ENCODE data around the gene LRIG1. TPM values are rescaled to one million over a fixed set of nuclear protein-coding genes. Genes with fewer than 3 reads are reported as not detected.

LRIG1 gene
- total RNA-seq, 3 donors from 2014 or later: 66.1 to 227 (median 131) TPM

DNA sequence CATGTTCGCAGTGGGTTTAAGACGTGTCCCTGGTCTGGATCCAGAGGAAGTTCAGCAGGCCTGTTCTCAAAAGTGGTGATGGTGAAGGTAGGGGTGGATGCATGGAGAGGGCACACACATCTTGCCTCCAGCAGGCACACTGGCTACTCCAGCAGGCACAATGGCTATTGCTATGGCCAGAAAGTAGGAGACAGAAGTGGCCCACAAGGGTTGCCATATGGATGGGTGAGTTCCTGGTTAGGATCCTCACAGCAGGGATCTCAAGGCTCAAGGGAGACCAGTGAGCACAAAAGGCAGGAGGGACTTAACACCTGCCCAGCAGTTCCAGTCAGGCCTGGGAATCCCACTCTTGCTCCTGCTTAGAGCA is 107.9 kb downstream of the LRIG1 start:
- peak overlapping the region; percentile 10 to 35 for H3K27ac ChIP-seq
- no peak for DNase-seq (ENCODE audit: low spot score in 2 of 2)
- intact Hi-C loops (cut with DNase I; ENCODE audit: low total_unique reads): loop anchor here (1.0 kb wide), 1 partner anchor 26 kb away; no protein-coding TSS in a partner anchor
- H3K36me3 ChIP-seq: no peaks in the 10 kb centered on the region
- H3K4me1 ChIP-seq: no peaks in the 10 kb centered on the region
- H3K4me3 ChIP-seq: no peak overlapping the region
- no peaks in the 10 kb centered on the region for H3K27me3 ChIP-seq
- TF ChIP-seq, protein P1, sequence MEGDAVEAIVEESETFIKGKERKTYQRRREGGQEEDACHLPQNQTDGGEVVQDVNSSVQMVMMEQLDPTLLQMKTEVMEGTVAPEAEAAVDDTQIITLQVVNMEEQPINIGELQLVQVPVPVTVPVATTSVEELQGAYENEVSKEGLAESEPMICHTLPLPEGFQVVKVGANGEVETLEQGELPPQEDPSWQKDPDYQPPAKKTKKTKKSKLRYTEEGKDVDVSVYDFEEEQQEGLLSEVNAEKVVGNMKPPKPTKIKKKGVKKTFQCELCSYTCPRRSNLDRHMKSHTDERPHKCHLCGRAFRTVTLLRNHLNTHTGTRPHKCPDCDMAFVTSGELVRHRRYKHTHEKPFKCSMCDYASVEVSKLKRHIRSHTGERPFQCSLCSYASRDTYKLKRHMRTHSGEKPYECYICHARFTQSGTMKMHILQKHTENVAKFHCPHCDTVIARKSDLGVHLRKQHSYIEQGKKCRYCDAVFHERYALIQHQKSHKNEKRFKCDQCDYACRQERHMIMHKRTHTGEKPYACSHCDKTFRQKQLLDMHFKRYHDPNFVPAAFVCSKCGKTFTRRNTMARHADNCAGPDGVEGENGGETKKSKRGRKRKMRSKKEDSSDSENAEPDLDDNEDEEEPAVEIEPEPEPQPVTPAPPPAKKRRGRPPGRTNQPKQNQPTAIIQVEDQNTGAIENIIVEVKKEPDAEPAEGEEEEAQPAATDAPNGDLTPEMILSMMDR (IDR thresholded peaks at IDR 0.05): no peak
- TF ChIP-seq POLR2AphosphoS5 (IDR thresholded peaks at IDR 0.05) (no peak), POLR2A (IDR thresholded peaks at IDR 0.05) (no peak)
- no peaks in the 10 kb centered on the region for H3K9me3 ChIP-seq

DNA sequence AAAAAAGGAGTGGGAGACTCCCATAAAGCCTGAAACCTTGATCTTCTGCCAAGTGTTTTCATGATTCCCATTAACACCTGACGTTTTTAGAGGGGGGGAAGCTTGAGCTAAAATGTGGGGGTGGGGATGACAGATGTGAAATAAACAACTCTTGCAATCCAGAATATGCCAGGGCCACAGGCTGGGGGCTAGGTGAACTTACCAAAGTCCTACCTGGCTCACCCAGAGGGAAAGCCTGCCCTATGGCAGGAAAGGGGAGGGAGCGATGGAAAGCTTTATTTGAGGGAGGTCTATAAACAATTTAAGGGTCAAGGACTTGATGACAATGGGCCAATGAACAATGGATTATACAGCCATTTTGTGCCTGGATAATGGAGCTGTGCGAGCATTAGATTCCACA is 108.3 kb downstream of the LRIG1 start:
- H3K4me1 ChIP-seq: no peaks in the 10 kb centered on the region
- H3K27ac ChIP-seq: peak overlapping the region in 1 of 2 donors; percentile 10
- H3K4me3 ChIP-seq: no peak overlapping the region
- TF ChIP-seq POLR2AphosphoS5 (IDR thresholded peaks at IDR 0.05): no peak
- TF ChIP-seq, protein P1 (IDR thresholded peaks at IDR 0.05): no peak
- no peak for TF ChIP-seq POLR2A (IDR thresholded peaks at IDR 0.05)
- no peaks in the 10 kb centered on the region for H3K9me3 ChIP-seq
- H3K36me3 ChIP-seq: no peaks in the 10 kb centered on the region
- intact Hi-C loops (cut with DNase I; ENCODE audit: low total_unique reads): loop anchor here (1.0 kb wide), 1 partner anchor 25 kb away; no protein-coding TSS in a partner anchor
- no peak for DNase-seq (ENCODE audit: low spot score in 2 of 2)
- no peaks in the 10 kb centered on the region for H3K27me3 ChIP-seq

DNA sequence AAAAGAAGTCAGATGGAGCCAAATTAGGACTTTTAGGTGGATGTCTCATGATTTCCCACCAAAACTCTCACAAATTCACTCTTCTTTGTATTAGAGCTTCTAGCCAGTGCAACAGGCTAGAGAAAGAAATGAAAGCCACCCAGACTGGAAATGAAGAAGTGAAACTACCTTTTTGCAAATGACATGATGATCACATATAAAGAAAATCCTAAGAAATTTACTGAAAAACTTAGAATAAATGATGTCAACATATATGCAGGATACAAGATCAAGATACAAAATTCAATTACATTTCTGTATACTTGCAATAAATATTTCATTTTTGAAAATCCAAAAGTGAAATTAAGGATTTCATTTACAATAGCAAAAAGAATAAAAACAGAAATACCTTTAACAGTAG is 110.8 kb downstream of the LRIG1 start:
- Histone ChIP-seq H3K4me3 (no peak overlapping the region), H3K9me3 (no peaks in the 10 kb centered on the region), H3K4me1 (peaks cover 0 to 3% of the 10 kb centered on the region in 2 donors), H3K27me3 (no peaks in the 10 kb centered on the region), H3K27ac (no peak overlapping the region), H3K36me3 (no peaks in the 10 kb centered on the region)
- intact Hi-C loops (cut with DNase I; ENCODE audit: low total_unique reads): no loop called here
- DNase-seq (ENCODE audit: low spot score in 2 of 2): no peak
- TF ChIP-seq POLR2A (IDR thresholded peaks at IDR 0.05) (no peak), POLR2AphosphoS5 (IDR thresholded peaks at IDR 0.05) (no peak)
- TF ChIP-seq, protein P1 (IDR thresholded peaks at IDR 0.05): no peak

DNA sequence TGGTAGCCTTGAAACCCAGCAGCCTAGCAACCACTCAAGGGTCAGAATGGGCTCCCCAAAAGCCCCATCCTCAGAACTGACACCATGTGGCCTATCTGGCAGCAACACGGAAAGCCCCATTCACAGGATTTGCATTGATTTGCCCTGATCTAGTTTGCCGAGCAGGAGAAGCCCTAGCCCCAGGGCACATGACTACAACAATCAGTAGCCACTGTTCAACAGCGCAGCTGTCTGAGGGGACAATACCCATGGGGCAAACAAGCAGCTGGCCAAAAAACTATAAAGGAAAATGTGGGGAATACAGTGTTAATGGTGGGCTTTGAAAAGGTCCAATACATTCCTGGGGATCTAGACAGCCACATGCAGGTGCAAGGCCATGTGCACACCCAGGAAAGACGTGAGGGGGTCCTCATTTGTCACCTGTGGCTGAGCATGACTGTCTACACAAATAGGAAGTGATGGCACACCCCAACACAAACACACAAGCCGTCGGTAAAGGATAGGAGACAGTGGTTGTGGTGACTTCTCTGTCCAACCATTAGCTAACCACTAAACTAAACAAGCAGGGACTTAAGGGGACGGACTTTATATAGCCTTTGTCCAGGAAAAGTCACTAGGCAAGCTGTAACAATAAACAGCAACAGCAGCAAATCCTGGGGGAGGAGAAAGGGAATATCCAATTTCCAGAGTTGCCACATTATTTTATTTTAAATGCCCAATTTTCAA is 113.7 kb downstream of the LRIG1 start:
- Histone ChIP-seq H3K4me3 (no peak overlapping the region), H3K27me3 (no peaks in the 10 kb centered on the region), H3K36me3 (peaks cover 6% of the 10 kb centered on the region), H3K4me1 (peaks cover 0 to 3% of the 10 kb centered on the region in 2 donors), H3K27ac (no peak overlapping the region), H3K9me3 (no peaks in the 10 kb centered on the region)
- intact Hi-C loops (cut with DNase I; ENCODE audit: low total_unique reads): no loop called here
- TF ChIP-seq POLR2A (IDR thresholded peaks at IDR 0.05) (no peak), POLR2AphosphoS5 (IDR thresholded peaks at IDR 0.05) (no peak)
- TF ChIP-seq, protein P1 (IDR thresholded peaks at IDR 0.05): no peak
- DNase-seq (ENCODE audit: low spot score in 2 of 2): no peak

DNA sequence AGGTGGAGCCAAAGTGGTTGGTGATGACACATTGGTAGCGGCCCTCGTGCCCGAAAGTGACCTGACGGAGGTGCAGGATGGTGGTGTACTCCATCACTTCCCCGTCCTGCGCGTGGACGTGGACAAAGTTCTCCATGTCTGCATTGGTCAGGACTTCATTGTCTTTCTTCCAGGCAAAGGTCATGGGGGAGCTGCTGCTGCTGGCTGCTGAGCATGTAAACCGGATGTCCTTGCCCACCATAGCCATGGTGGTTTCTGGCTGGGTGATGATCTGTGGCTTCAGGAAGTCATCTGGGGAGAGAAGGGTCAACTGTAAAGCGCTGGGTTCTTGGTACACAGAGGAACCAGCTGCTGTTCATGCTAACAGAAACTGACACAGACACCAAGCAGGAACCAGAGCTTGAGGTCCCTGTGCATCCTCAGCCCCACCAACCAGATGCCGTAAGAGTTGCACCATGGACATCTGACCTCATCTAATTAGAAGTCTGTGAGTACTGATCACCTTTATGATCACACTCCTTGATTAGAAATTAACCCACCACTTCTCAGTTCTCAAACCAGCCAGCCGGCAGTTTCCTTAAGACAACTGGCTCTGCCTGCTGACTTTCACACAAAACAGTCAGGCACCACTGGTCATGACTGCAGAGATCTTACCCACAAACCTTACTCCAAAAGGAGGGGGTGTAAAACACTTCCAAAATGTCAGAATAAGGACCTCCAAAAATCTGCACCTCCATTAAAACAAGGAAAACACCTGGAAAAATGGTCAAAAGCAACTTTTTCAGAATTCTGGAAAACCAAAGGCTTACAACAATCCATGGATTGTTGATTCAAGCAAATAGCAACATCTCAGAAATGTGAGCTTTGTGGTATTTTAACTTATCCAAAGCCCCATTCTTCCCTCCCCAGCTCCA is 114.6 kb downstream of the LRIG1 start:
- Histone ChIP-seq H3K27me3 (no peaks in the 10 kb centered on the region), H3K4me3 (no peak overlapping the region), H3K36me3 (peaks cover 13% of the 10 kb centered on the region), H3K4me1 (peaks cover 0 to 3% of the 10 kb centered on the region in 2 donors), H3K9me3 (no peaks in the 10 kb centered on the region), H3K27ac (no peak overlapping the region)
- no peak for TF ChIP-seq POLR2AphosphoS5 (IDR thresholded peaks at IDR 0.05)
- no peak for TF ChIP-seq POLR2A (IDR thresholded peaks at IDR 0.05)
- TF ChIP-seq, protein P1 (IDR thresholded peaks at IDR 0.05): no peak
- intact Hi-C loops (cut with DNase I; ENCODE audit: low total_unique reads): no loop called here
- DNase-seq (ENCODE audit: low spot score in 2 of 2): no peak

Data from breast epithelium (tissue), 4 donors.